Ovary (tissue), 9 donors: ENCODE results near the gene GAPDHS. TPM values are rescaled to one million over a fixed set of nuclear protein-coding genes. Genes with fewer than 3 reads are reported as not detected.

ENCODE experiments used
- DNase-seq, 5 donors: peaks; one replicate each; pipeline ENCODE4 v3.0.0-alpha.2; 2019 to 2020
- H3K27ac ChIP-seq, 2 donors: fragments of 200-600 bp; one replicate each; pipeline versions ENCODE4 v1.5.1 to v1.8.0; 2019 to 2022
- H3K27me3 ChIP-seq: fragments of 200-600 bp; one replicate; pipeline ENCODE4 v1.8.0; 2022
- H3K36me3 ChIP-seq: fragments of 200-600 bp; sonication (generic); one replicate; pipeline ENCODE4 v1.5.1; 2019
- H3K4me1 ChIP-seq: one replicate; pipeline ENCODE4 v1.8.1; 2013; ENCODE audit warnings: mild to moderate bottlenecking, moderate library complexity; ENCODE audit not compliant: insufficient read depth
- H3K4me3 ChIP-seq: fragments of 200-600 bp; sonication (generic); one replicate; pipeline ENCODE4 v1.5.1; 2017
- H3K9me3 ChIP-seq, 2 donors: fragments of 200-600 bp in 1 of 2; sonication (generic) in 1 of 2; one replicate each; pipeline versions ENCODE4 v1.5.1 to v1.8.1; 2013 to 2019; ENCODE audit warnings: mild to moderate bottlenecking in 1 of 2, moderate library complexity in 1 of 2
- EP300 ChIP-seq: sonication (generic); formaldehyde crosslinking; IDR thresholded peaks from one replicate; pipeline ENCODE4 v1.6.1; 2017; ENCODE audit warnings: antibody characterized with exemption
- POLR2A ChIP-seq: fragments of 450-650 bp; IDR thresholded peaks from one replicate; pipeline ENCODE4 v1.6.1; 2017; ENCODE audit warnings: antibody characterized with exemption, mild to moderate bottlenecking, moderate library complexity
- WGBS, 3 donors: extraction: QIAGEN DNeasy Blood & Tissue Kit in 1 of 3; methylation state at CpG; one replicate each; pipeline versions ENCODE4 v1.1.5 to v1.1.7; 2013 to 2017; 5-methylcytosine and 5-hydroxymethylcytosine counted together
- intact Hi-C, 4 donors: fragments of 100-400 bp; cut with DNase I; formaldehyde crosslinking; loops; one replicate each; pipeline versions ENCODE4 v1.11.0 to v1.15.1; 2022 to 2023
- polyA plus RNA-seq, 2 donors: library from polyadenylated mRNA; stranded (reverse); fragments of 200-250 nt in 1 of 2; fragments of 350-450 nt in 1 of 2; fragmentation: Illumina TruSeq in 1 of 2; extraction: RNeasy Lipid Tissue Mini Kit (QIAGEN cat#74804) in 1 of 2; gene quantifications; one replicate each; pipeline ENCODE4 v1.2.3, GENCODE V29; 2013 to 2014
- total RNA-seq, 7 donors: library from RNA; depleted of rRNA in 2 of 7; stranded (reverse); fragments of >200 nt in 2 of 7; fragmentation: NEBNext Ultra II Directional in 3 of 7; extraction: Animal tissue kit (Norgen Biotek cat#: 25700) in 3 of 7; gene quantifications; one replicate each; pipeline versions ENCODE4 v1.1.0 to v1.2.4, GENCODE V29; 2016 to 2023
- TF ChIP-seq, protein P1 (sequence below), 3 donors: fragments of 450-650 bp in 2 of 3; fragments of 200-600 bp in 1 of 3; IDR thresholded peaks; one replicate each; pipeline versions ENCODE4 v1.5.1 to v1.8.0; 2016 to 2022; ENCODE audit warnings: antibody characterized with exemption in 3 of 3, mild to moderate bottlenecking in 1 of 3
- donor health status: DM: no; HTN: no; CAD: no; lungs with moderate emphysema.
- donor health status: DM: no; HTN: no; CAD: no.
- donor health status: Bipolar disorder and iron deficiency.
- donor health status: DM: yes; HTN: yes; CAD: no.
- donor health status: DM: no; HTN: no; CAD: no.
- donor health status: DM: yes; HTN: yes; CAD: no.

GAPDHS gene
- total and polyA plus RNA-seq, 9 donors: not detected

DNA sequence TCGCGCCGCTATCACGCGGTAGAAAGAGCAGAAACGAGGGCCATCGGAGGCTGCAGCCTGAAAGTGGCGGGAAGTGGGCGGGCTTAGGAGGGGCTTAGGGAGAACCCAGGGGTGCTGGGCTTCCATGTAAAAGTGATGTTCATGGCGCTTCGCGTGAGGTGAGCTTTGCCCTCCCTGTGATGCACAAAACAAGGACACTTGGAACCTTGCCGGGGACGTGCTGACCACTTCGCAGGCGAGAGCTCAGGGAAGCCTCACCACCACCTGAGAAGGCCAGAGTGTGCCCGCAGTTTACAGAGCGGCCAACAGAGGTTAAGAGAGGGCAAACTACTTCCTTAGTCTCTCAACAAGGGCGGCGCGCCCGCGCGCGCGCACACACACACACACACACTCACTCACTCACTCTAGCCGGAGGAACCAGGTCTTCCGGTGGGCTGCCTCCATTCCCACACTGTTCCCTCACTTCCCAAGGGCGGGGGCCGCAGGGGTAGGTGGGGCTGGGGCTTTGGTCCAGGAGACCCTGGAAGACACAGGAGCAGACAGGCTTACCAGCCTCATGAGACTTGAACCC lies 651 bp downstream of the GAPDHS start:
- no peaks in the 10 kb centered on the region for H3K9me3 ChIP-seq
- no peak for TF ChIP-seq POLR2A
- no peak for TF ChIP-seq EP300
- TF ChIP-seq, protein P1, sequence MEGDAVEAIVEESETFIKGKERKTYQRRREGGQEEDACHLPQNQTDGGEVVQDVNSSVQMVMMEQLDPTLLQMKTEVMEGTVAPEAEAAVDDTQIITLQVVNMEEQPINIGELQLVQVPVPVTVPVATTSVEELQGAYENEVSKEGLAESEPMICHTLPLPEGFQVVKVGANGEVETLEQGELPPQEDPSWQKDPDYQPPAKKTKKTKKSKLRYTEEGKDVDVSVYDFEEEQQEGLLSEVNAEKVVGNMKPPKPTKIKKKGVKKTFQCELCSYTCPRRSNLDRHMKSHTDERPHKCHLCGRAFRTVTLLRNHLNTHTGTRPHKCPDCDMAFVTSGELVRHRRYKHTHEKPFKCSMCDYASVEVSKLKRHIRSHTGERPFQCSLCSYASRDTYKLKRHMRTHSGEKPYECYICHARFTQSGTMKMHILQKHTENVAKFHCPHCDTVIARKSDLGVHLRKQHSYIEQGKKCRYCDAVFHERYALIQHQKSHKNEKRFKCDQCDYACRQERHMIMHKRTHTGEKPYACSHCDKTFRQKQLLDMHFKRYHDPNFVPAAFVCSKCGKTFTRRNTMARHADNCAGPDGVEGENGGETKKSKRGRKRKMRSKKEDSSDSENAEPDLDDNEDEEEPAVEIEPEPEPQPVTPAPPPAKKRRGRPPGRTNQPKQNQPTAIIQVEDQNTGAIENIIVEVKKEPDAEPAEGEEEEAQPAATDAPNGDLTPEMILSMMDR (IDR thresholded peaks at IDR 0.05): no peak
- no peaks in the 10 kb centered on the region for H3K36me3 ChIP-seq
- 3 to 9% (median 6%) methylated on average over 21 to 30 of the region's 30 CpGs for WGBS, 3 donors
- H3K4me1 ChIP-seq: no peaks in the 10 kb centered on the region
- intact Hi-C loops: no loop called here
- DNase-seq: peak in 1 of 5 donors; percentile 47
- no peak overlapping the region for H3K27ac ChIP-seq
- H3K27me3 ChIP-seq: no peaks in the 10 kb centered on the region
- H3K4me3 ChIP-seq: no peak overlapping the region

DNA sequence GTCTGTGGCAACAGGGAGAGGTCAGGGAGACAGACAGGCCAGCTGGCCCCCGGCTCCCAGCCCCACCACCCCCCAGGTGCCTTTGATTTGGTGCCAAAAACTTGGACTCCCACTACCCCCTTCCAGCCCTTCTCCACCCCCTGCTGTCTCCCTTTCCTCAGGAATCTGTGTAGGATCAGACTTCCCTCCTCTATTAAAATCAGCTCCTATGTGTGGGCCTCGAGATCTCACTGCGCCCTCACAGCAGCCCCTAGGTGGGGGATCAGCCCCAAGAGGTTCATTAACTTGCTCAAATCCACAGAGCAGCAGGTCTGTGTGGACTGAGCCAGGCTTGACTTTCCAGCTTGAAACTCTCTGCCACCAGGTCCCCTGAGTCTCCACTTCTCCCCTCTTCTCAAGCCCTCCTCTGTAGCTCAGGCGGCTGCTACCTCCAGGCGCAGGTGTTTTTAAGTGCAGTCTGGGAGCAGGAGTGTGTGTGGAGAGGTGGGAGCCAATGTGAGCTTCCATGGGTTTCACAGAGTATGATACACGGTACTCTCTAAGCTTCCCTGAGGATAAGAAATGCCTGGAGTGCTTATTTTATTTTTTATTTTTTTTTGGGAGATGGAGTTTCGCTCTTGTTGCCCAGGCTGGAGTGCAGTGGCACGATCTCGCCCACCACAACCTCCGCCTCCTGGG lies 1.7 kb downstream of the GAPDHS start:
- no peaks in the 10 kb centered on the region for H3K9me3 ChIP-seq
- no peak overlapping the region for H3K4me3 ChIP-seq
- DNase-seq: no peak
- intact Hi-C loops: no loop called here
- no peaks in the 10 kb centered on the region for H3K36me3 ChIP-seq
- no peak overlapping the region for H3K27ac ChIP-seq
- no peaks in the 10 kb centered on the region for H3K27me3 ChIP-seq
- peaks cover 4% of the 10 kb centered on the region for H3K4me1 ChIP-seq
- no peak for TF ChIP-seq POLR2A
- TF ChIP-seq EP300: no peak
- TF ChIP-seq, protein P1 (IDR thresholded peaks at IDR 0.05): no peak
- 48 to 58% (median 51%) methylated on average over 10 of the region's 10 CpGs for WGBS, 3 donors

DNA sequence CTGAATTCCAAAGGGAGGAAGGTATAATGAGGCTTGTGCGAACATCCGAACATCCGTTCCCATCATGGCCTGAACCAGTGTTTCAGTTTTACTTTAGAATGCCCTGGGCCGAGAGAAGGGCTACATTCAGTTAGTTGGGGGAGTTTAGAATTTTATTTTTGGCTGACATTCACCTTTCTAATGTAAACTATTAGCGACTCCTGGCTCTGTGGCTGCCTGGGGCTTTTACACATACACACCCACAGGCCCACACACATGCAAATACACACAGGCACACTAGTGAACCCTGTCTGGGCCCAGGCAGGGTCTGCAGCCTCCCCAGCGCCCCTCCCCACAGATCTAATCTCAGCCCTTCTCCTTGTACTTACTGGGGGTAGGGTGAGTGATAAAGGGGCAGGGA lies 6.1 kb downstream of the GAPDHS start:
- H3K27ac ChIP-seq: no peak overlapping the region
- TF ChIP-seq EP300 (no peak), POLR2A (no peak)
- TF ChIP-seq, protein P1 (IDR thresholded peaks at IDR 0.05): no peak
- no peak for DNase-seq
- no peaks in the 10 kb centered on the region for H3K36me3 ChIP-seq
- peaks cover 5% of the 10 kb centered on the region for H3K4me1 ChIP-seq
- no peak overlapping the region for H3K4me3 ChIP-seq
- intact Hi-C loops: no loop called here
- no peaks in the 10 kb centered on the region for H3K27me3 ChIP-seq
- WGBS, 3 donors: 27 to 40% (median 30%) methylated on average over 6 of the region's 6 CpGs
- H3K9me3 ChIP-seq: no peaks in the 10 kb centered on the region

DNA sequence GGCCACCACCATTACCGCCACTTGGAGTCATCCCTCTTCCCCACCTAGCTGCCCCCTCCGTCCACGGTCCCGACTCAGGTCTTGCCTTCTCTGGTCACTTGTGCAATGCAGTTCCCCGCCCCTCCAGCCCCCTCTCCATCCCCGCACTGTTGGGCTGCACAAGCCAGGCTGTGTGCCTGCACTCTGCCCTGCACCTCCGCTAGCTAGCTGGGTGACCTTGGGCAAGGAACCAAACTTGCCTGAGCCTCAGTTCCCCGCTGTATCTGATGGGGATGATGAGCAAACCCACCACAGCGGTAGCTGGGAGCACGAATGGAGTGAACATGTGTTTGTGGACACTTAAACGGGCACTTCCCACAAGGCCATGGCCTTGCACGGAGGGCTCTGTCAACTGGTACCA lies 6.6 kb downstream of the GAPDHS start:
- no peak for DNase-seq
- TF ChIP-seq POLR2A (no peak), EP300 (no peak)
- TF ChIP-seq, protein P1 (IDR thresholded peaks at IDR 0.05): no peak
- H3K4me3 ChIP-seq: no peak overlapping the region
- no peak overlapping the region for H3K27ac ChIP-seq
- peaks cover 7% of the 10 kb centered on the region for H3K4me1 ChIP-seq
- intact Hi-C loops: loop anchor here in 1 of 4 donors (10.0 kb wide), 1 partner anchor 75 kb away; the partner anchor contains the start of gene HAUS5
- H3K36me3 ChIP-seq: no peaks in the 10 kb centered on the region
- 52 to 74% (median 71%) methylated on average over 12 of the region's 12 CpGs for WGBS, 3 donors
- H3K9me3 ChIP-seq: no peaks in the 10 kb centered on the region
- no peaks in the 10 kb centered on the region for H3K27me3 ChIP-seq
